ENCODE measurements around the gene THAP7.

GRCh38 chr22:21013657-21014201, 11.8 kb upstream of the THAP7 start:
- TF ChIP-seq CTCF (IDR thresholded peaks at IDR 0.05) (no peak), POLR2A (IDR thresholded peaks at IDR 0.05) (no peak)

Data from uterus (tissue), 2 donors.